Right lobe of liver (tissue), 4 donors: ENCODE measurements around the gene CDCP2.

Experiments used
- POLR2A ChIP-seq: fragments of 450-650 bp; IDR thresholded peaks from one replicate; pipeline ENCODE4 v1.6.1; 2017; ENCODE audit warnings: antibody characterized with exemption, mild to moderate bottlenecking
- TF ChIP-seq, protein P1 (sequence below), 4 donors: fragments of 200-600 bp in 3 of 4; fragments of 450-650 bp in 1 of 4; IDR thresholded peaks; one replicate each; pipeline versions ENCODE4 v1.5.1 to v1.8.0; 2016 to 2022; ENCODE audit warnings: antibody characterized with exemption in 4 of 4, mild to moderate bottlenecking in 2 of 4
- donor health status: DM: no; HTN: no; CAD: no.
- donor health status: DM: no; HTN: no; CAD: no.
- donor health status: DM: no; HTN: yes; CAD: no.

DNA sequence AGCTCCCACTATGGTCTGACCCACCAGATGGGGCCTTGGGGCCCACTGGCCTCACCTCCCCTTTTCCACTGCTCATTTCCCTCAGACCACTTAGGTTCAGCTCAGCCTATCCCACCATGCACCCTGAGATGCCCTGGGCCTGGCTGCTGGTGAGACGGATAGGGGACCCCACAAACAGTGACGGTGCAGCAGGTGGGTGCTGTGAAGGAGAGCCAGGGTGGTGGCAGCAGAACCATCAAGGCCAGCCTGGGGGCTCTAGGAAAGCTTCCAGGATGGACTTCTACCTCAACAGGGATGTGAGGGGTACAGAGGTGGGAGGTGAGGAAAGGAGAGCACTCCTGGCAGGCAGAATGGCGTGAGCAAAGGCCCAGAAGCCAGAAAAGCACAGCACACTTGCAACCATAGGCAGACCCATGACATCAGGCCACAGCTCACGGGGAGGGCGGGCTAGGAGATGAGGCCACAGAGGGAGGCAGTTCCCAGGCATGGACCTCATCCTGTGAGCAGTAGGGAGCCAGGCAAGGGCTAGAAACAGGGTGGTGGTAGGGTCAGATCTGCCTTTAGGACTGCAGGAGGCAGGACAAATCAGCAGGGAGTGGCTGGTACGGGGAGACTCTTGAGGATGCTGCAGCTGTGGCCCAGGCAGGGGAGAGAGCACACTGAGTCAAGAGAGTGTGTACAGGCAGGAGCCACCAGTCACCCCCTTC is 24.0 kb upstream of the CDCP2 start:
- TF ChIP-seq POLR2A, result no peak
- TF ChIP-seq, protein P1, sequence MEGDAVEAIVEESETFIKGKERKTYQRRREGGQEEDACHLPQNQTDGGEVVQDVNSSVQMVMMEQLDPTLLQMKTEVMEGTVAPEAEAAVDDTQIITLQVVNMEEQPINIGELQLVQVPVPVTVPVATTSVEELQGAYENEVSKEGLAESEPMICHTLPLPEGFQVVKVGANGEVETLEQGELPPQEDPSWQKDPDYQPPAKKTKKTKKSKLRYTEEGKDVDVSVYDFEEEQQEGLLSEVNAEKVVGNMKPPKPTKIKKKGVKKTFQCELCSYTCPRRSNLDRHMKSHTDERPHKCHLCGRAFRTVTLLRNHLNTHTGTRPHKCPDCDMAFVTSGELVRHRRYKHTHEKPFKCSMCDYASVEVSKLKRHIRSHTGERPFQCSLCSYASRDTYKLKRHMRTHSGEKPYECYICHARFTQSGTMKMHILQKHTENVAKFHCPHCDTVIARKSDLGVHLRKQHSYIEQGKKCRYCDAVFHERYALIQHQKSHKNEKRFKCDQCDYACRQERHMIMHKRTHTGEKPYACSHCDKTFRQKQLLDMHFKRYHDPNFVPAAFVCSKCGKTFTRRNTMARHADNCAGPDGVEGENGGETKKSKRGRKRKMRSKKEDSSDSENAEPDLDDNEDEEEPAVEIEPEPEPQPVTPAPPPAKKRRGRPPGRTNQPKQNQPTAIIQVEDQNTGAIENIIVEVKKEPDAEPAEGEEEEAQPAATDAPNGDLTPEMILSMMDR (IDR thresholded peaks at IDR 0.05), result no peak
